Measurements from ENCODE around the gene PACSIN1.

PACSIN1 gene

GRCh38 chr6:34536251-34536958 is 70.5 kb downstream of the PACSIN1 start:
- Histone ChIP-seq H3K36me3 (ENCODE audit: control insufficient read depth in 2 of 2, insufficient read depth in 1 of 2, low read length in 2 of 2) (no peaks in the 10 kb centered on the region), H3K27ac (ENCODE audit: extremely low read depth, low read depth, low read length) (no peak overlapping the region), H3K9me3 (ENCODE audit: control insufficient read depth, insufficient read depth, low read depth, low read length) (no peaks in the 10 kb centered on the region), H3K4me1 (ENCODE audit: control insufficient read depth, insufficient read depth, low read length) (no peaks in the 10 kb centered on the region), H3K4me3 (ENCODE audit: low read depth, low read length) (no peak overlapping the region)
- CTCF ChIA-PET, result interaction anchor here (0.6 to 0.8 kb wide), 2 partner anchors 9 to 121 kb away, joined by 3 read pairs; no protein-coding TSS in a partner anchor
- TF ChIP-seq GLIS1 (tag by site-specific recombination; IDR thresholded peaks at IDR 0.05), result no peak
- no peak for TF ChIP-seq ZNF133 (tag by site-specific recombination; IDR thresholded peaks at IDR 0.05)
- TF ChIP-seq ZNF174 (tag by site-specific recombination; IDR thresholded peaks at IDR 0.05), result no peak
- TF ChIP-seq ZNF658 (tag by site-specific recombination; IDR thresholded peaks at IDR 0.05), result no peak
- no peak for TF ChIP-seq ZNF433 (tag by site-specific recombination; IDR thresholded peaks at IDR 0.05; ENCODE audit: low read depth)
- no peak for TF ChIP-seq ZSCAN4 (tag by site-specific recombination; IDR thresholded peaks at IDR 0.05)
- TF ChIP-seq ZNF354C (tag by site-specific recombination; IDR thresholded peaks at IDR 0.05; ENCODE audit: borderline replicate concordance, low read depth), result no peak
- TF ChIP-seq ZNF398 (tag by site-specific recombination; IDR thresholded peaks at IDR 0.05), result peak; percentile 62
- no peak for TF ChIP-seq ZNF449 (tag by site-specific recombination; IDR thresholded peaks at IDR 0.05)
- TF ChIP-seq ZNF324 (tag by site-specific recombination; IDR thresholded peaks at IDR 0.05), result no peak
- TF ChIP-seq ZFHX2 (tag by site-specific recombination; conservative IDR thresholded peaks at IDR 0.05), result no peak
- no peak for TF ChIP-seq PRDM4 (tag by site-specific recombination; IDR thresholded peaks at IDR 0.05)
- no peak for TF ChIP-seq ZNF707 (tag by site-specific recombination; IDR thresholded peaks at IDR 0.05)
- no peak for TF ChIP-seq ZNF555 (tag by site-specific recombination; conservative IDR thresholded peaks at IDR 0.05)
- no peak for TF ChIP-seq ZNF837 (tag by site-specific recombination; IDR thresholded peaks at IDR 0.05)
- no peak for TF ChIP-seq SALL2 (tag by site-specific recombination; IDR thresholded peaks at IDR 0.05; ENCODE audit: borderline replicate concordance)
- no peak for TF ChIP-seq ZNF350 (tag by site-specific recombination; IDR thresholded peaks at IDR 0.05)
- no peak for TF ChIP-seq ZNF785 (tag by site-specific recombination; IDR thresholded peaks at IDR 0.05)
- TF ChIP-seq ZNF510 (tag by site-specific recombination; IDR thresholded peaks at IDR 0.05; ENCODE audit: insufficient replicate concordance), result no peak
- TF ChIP-seq ZIC2 (tag by site-specific recombination; IDR thresholded peaks at IDR 0.05), result peak; percentile 92
- peak; percentile 33; the same call in 1 of the 2 replicates for TF ChIP-seq ZNF423 (tag by site-specific recombination; IDR thresholded peaks at IDR 0.05)
- TF ChIP-seq ZNF792 (tag by site-specific recombination; IDR thresholded peaks at IDR 0.05), result no peak
- no peak for TF ChIP-seq KLF8 (tag by site-specific recombination; IDR thresholded peaks at IDR 0.05)
- POLR2A ChIA-PET, result interaction anchor here (0.6 kb wide), 1 partner anchor 121 kb away, joined by 3 read pairs; no protein-coding TSS in a partner anchor

Measured in HEK293 (cell line).